ENCODE results near the gene NOVA2. TPM values are rescaled to one million over a fixed set of nuclear protein-coding genes. Genes with fewer than 3 reads are reported as not detected.

Gene NOVA2
- polyA plus RNA-seq, 1 of the 3 experiments (the other 2 are of a cell fraction), result 1.9 TPM

DNA sequence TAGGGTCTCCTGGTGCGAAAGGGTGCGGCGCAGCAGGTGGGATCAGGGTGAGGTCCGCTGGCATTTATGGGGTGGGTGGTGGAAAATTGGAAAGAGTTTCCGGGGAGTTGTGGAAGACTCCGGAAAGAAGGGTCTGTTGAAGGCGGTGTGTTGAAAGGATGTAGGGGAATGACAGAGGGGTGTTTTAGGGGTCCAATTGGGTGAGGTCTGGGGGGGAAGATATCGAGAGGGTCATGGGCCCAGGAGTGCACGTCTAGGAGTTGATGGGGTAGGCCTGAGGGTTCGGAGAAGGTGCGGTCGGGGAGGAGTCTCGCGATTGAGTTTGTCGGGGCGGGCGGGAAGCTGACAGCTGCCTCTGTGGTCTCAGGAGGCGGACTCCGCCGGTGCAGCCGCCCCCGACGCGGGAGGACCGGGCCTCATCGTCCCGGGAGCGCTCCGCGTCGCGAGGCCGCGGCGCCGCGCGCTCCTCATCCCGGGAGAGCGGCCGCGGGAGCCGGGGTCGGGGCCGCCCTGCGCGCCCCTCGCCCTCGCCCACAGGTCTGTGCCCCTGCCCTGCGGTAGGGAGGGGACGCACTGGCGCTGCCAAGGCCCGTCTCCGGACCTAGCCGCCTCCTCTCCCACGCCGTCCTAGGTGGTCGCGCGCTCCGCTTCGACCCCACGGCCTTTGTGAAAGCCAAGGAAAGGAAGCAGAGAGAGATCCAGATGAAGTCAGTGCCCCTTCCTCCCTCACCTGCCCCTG is 42.2 kb upstream of the NOVA2 start:
- peaks cover 16% of the 10 kb centered on the region for H3F3A ChIP-seq (replicated peaks; ENCODE audit: insufficient read depth)
- peaks cover 0 to 22% of the 10 kb centered on the region in 2 experiments; a peak in 2 of 4 replicates for H3K4me1 ChIP-seq (ENCODE audit: control insufficient read depth in 1 of 2, insufficient read depth in 2 of 2, low read depth in 1 of 2, low read length in 1 of 2)
- ChIA-PET CTCF (interaction anchor here (0.6 to 2.7 kb wide), 20 partner anchors 9 to 657 kb away, joined by 3 to 20 read pairs (median 5); partner anchors contain the start of gene CCDC61), POLR2A (no interaction called here)
- TF ChIP-seq TEAD4 (IDR thresholded peaks at IDR 0.05; ENCODE audit: borderline replicate concordance, insufficient read depth) (no peak), ZBTB33 (IDR thresholded peaks at IDR 0.05; ENCODE audit: borderline replicate concordance, low read depth) (no peak)
- H3K9ac ChIP-seq, result no peak overlapping the region
- no peaks in the 10 kb centered on the region for H3K27me3 ChIP-seq (ENCODE audit: insufficient read depth)
- DNase-seq, result peak; percentile 61
- peak overlapping the region; percentile 47; the same call in 1 of the 2 replicates for H2AFZ ChIP-seq (ENCODE audit: low read depth)
- H3K4me3 ChIP-seq (ENCODE audit: low read depth in 2 of 2, low read length in 1 of 2), result peak overlapping the region; percentile 57 to 68
- no peaks in the 10 kb centered on the region for H3K9me3 ChIP-seq
- WGBS (ENCODE audit: low lambda C conversion rate), result 19% methylated on average over 27 of the region's 63 CpGs
- H3K36me3 ChIP-seq (replicated peaks in 1 of 2; ENCODE audit: control insufficient read depth in 1 of 2, insufficient read depth in 2 of 2, low read length in 1 of 2), result no peaks in the 10 kb centered on the region
- peaks cover 30% of the 10 kb centered on the region for H4K20me1 ChIP-seq (ENCODE audit: insufficient read depth)
- H3K4me2 ChIP-seq, result peak overlapping the region; percentile 89
- H3K27ac ChIP-seq (ENCODE audit: low read depth in 2 of 2, low read length in 1 of 2), result no peak overlapping the region
- no peaks in the 10 kb centered on the region for H3K9me2 ChIP-seq
- no peaks in the 10 kb centered on the region for H3K79me2 ChIP-seq (ENCODE audit: insufficient read depth)

GRCh38 chr19:46014941-46015686 is 41.4 kb upstream of the NOVA2 start:
- Histone ChIP-seq H3K27me3 (ENCODE audit: insufficient read depth) (no peaks in the 10 kb centered on the region), H3K4me3 (ENCODE audit: low read depth in 2 of 2, low read length in 1 of 2) (peak overlapping the region in 1 of 2 experiments; percentile 33; a peak in 2 of 4 replicates), H3F3A (replicated peaks; ENCODE audit: insufficient read depth) (peaks cover 10% of the 10 kb centered on the region), H3K4me2 (0 out of 2 replicates have a peak overlapping the region, but pooled peaks have one; percentile 89), H3K36me3 (replicated peaks in 1 of 2; ENCODE audit: control insufficient read depth in 1 of 2, insufficient read depth in 2 of 2, low read length in 1 of 2) (no peaks in the 10 kb centered on the region), H3K9me2 (no peaks in the 10 kb centered on the region), H3K27ac (ENCODE audit: low read depth in 2 of 2, low read length in 1 of 2) (no peak overlapping the region), H3K79me2 (ENCODE audit: insufficient read depth) (no peaks in the 10 kb centered on the region), H3K4me1 (ENCODE audit: control insufficient read depth in 1 of 2, insufficient read depth in 2 of 2, low read depth in 1 of 2, low read length in 1 of 2) (peaks cover 0 to 22% of the 10 kb centered on the region in 2 experiments; a peak in 2 of 4 replicates), H3K9me3 (no peaks in the 10 kb centered on the region), H4K20me1 (ENCODE audit: insufficient read depth) (peaks cover 24% of the 10 kb centered on the region), H3K9ac (no peak overlapping the region), H2AFZ (ENCODE audit: low read depth) (no peak overlapping the region)
- WGBS (ENCODE audit: low lambda C conversion rate), result 16% methylated on average over 30 of the region's 74 CpGs
- peak; percentile 45 for TF ChIP-seq NRF1 (IDR thresholded peaks at IDR 0.05; ENCODE audit: low read depth, low read length)
- TF ChIP-seq RCOR1 (IDR thresholded peaks at IDR 0.05; ENCODE audit: low read length), result no peak
- ChIA-PET POLR2A (no interaction called here), CTCF (interaction anchor here (0.6 to 2.7 kb wide), 11 partner anchors 10 to 989 kb away, joined by 3 to 20 read pairs (median 5); partner anchors contain the start of gene CCDC61)
- peak; percentile 93 for DNase-seq

DNA sequence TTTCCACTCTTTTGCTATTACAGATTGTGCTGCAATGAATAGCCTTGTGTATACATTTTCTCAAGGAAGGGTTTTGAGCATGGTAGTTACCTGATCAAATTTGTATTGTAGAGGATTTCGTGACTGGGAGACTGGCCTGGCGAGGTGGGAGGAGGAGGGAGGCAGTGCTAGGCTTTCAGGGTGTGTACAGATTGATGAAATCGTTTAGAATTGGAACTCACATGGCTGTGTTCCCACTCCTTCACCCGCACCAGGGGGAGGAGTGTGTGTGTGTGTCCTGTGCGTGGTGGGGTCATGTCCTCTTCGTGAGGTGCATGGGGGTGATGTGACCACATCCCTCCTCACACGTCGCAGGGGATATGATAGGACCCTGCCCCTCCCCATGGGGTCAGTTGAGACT is 40.9 kb upstream of the NOVA2 start:
- H3K9ac ChIP-seq, result no peak overlapping the region
- no peaks in the 10 kb centered on the region for H3K27me3 ChIP-seq (ENCODE audit: insufficient read depth)
- no peaks in the 10 kb centered on the region for H3K36me3 ChIP-seq (replicated peaks in 1 of 2; ENCODE audit: control insufficient read depth in 1 of 2, insufficient read depth in 2 of 2, low read length in 1 of 2)
- H3K9me3 ChIP-seq, result no peaks in the 10 kb centered on the region
- H3F3A ChIP-seq (replicated peaks; ENCODE audit: insufficient read depth), result peaks cover 6% of the 10 kb centered on the region
- H3K9me2 ChIP-seq, result no peaks in the 10 kb centered on the region
- H3K4me1 ChIP-seq (ENCODE audit: control insufficient read depth in 1 of 2, insufficient read depth in 2 of 2, low read depth in 1 of 2, low read length in 1 of 2), result peaks cover 0 to 22% of the 10 kb centered on the region in 2 experiments; a peak in 2 of 4 replicates
- ChIA-PET CTCF (interaction anchor here (1.2 to 2.7 kb wide), 7 partner anchors 9 to 197 kb away, joined by 3 to 20 read pairs (median 6); partner anchors contain the start of gene CCDC61), POLR2A (no interaction called here)
- no peak overlapping the region for H3K27ac ChIP-seq (ENCODE audit: low read depth in 2 of 2, low read length in 1 of 2)
- no peaks in the 10 kb centered on the region for H3K79me2 ChIP-seq (ENCODE audit: insufficient read depth)
- H3K4me3 ChIP-seq (ENCODE audit: low read depth in 2 of 2, low read length in 1 of 2), result peak overlapping the region in 1 of 2 experiments; percentile 33; a peak in 2 of 4 replicates
- H2AFZ ChIP-seq (ENCODE audit: low read depth), result no peak overlapping the region
- H3K4me2 ChIP-seq, result no peak overlapping the region
- 68% methylated on average over 5 of the region's 8 CpGs for WGBS (ENCODE audit: low lambda C conversion rate)
- peaks cover 21% of the 10 kb centered on the region for H4K20me1 ChIP-seq (ENCODE audit: insufficient read depth)
- DNase-seq, result no peak
- TF ChIP-seq, protein P1, sequence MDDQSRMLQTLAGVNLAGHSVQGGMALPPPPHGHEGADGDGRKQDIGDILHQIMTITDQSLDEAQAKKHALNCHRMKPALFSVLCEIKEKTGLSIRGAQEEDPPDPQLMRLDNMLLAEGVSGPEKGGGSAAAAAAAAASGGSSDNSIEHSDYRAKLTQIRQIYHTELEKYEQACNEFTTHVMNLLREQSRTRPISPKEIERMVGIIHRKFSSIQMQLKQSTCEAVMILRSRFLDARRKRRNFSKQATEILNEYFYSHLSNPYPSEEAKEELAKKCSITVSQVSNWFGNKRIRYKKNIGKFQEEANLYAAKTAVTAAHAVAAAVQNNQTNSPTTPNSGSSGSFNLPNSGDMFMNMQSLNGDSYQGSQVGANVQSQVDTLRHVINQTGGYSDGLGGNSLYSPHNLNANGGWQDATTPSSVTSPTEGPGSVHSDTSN (IDR thresholded peaks at IDR 0.05), result no peak
- TF ChIP-seq ZBTB33 (IDR thresholded peaks at IDR 0.05; ENCODE audit: borderline replicate concordance, low read depth) (no peak), TCF12 (IDR thresholded peaks at IDR 0.05) (no peak), FOXM1 (IDR thresholded peaks at IDR 0.05; ENCODE audit: low read depth) (no peak), NRF1 (IDR thresholded peaks at IDR 0.05; ENCODE audit: low read depth, low read length) (no peak), IRF3 (IDR thresholded peaks at IDR 0.05; ENCODE audit: low read depth, low read length) (no peak)
- TF ChIP-seq, protein P2, sequence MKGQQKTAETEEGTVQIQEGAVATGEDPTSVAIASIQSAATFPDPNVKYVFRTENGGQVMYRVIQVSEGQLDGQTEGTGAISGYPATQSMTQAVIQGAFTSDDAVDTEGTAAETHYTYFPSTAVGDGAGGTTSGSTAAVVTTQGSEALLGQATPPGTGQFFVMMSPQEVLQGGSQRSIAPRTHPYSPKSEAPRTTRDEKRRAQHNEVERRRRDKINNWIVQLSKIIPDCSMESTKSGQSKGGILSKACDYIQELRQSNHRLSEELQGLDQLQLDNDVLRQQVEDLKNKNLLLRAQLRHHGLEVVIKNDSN (IDR thresholded peaks at IDR 0.05; ENCODE audit: borderline replicate concordance, low read depth), result no peak
